Globus pallidus (tissue), 1 donor: ENCODE measurements around the gene DHDH.
A peak's percentile ranks its signal among the peaks of the same experiment; 100 is the strongest.

ENCODE experiments used
- DNase-seq: peaks from one replicate; pipeline ENCODE4 v3.0.0-alpha.2; 2015; ENCODE audit warnings: low spot score

DHDH gene

GRCh38 chr19:48966541-48967345, 33.2 kb downstream of the DHDH start:
- no peak for DNase-seq

- DNase-seq = peak; percentile 76
Measured at GRCh38 chr19:48967346-48968178, 34.1 kb downstream of the DHDH start.

- DNase-seq = no peak
Measured at GRCh38 chr19:48968179-48968661, 34.7 kb downstream of the DHDH start.

- DNase-seq = no peak
Measured at GRCh38 chr19:48968813-48969218, 35.3 kb downstream of the DHDH start.

- DNase-seq = no peak
Measured at GRCh38 chr19:48969276-48970138, 36.0 kb downstream of the DHDH start.

GRCh38 chr19:48970139-48970766, 36.8 kb downstream of the DHDH start:
- DNase-seq = no peak

GRCh38 chr19:48970923-48971395, 37.5 kb downstream of the DHDH start:
- DNase-seq = peak; percentile 68

GRCh38 chr19:48975947-48976847, 42.7 kb downstream of the DHDH start:
- no peak for DNase-seq

GRCh38 chr19:48977061-48977460, 43.6 kb downstream of the DHDH start:
- no peak for DNase-seq

GRCh38 chr19:48982280-48982679, 48.8 kb downstream of the DHDH start:
- no peak for DNase-seq

- no peak for DNase-seq
Measured at GRCh38 chr19:48985711-48986110, 52.2 kb downstream of the DHDH start.

- no peak for DNase-seq
Measured at GRCh38 chr19:48986211-48986610, 52.7 kb downstream of the DHDH start.

- DNase-seq = no peak
Measured at GRCh38 chr19:48987323-48987722, 53.8 kb downstream of the DHDH start.

GRCh38 chr19:48988286-48988685, 54.8 kb downstream of the DHDH start:
- no peak for DNase-seq

GRCh38 chr19:48988860-48989259, 55.4 kb downstream of the DHDH start:
- DNase-seq = no peak

- no peak for DNase-seq
Measured at GRCh38 chr19:48989701-48990291, 56.3 kb downstream of the DHDH start.

GRCh38 chr19:48990400-48990799, 56.9 kb downstream of the DHDH start:
- no peak for DNase-seq

GRCh38 chr19:48991011-48991609, 57.6 kb downstream of the DHDH start:
- DNase-seq = no peak

GRCh38 chr19:48991873-48992580, 58.5 kb downstream of the DHDH start:
- no peak for DNase-seq
